Left lung (tissue), 14 donors: Measurements from ENCODE around the gene HEXA. TPM values are rescaled to one million over a fixed set of nuclear protein-coding genes. Genes with fewer than 3 reads are reported as not detected.
A peak's percentile ranks its signal among the peaks of the same experiment; 100 is the strongest.
"Not testable (repeated sequence)": the region's sequence is repeated elsewhere in the genome, so short reads cannot be mapped to it uniquely, and the experiment has no call there.

Experiments
- ATAC-seq: fragments of 200-7000 bp; cut with Tn5 transposase; one replicate; pipeline ENCODE4 v1.9.1; 2020; ENCODE audit warnings: moderate library complexity
- DNase-seq, 4 donors: peaks; one replicate each; pipeline ENCODE4 v3.0.0-alpha.2; 2013 to 2020
- H3K27ac ChIP-seq, 2 donors: fragments of 200-600 bp; sonication (generic) in 1 of 2; one replicate each; pipeline versions ENCODE4 v1.5.0 to v1.8.0; 2020 to 2021
- H3K27me3 ChIP-seq, 2 donors: fragments of 200-600 bp; sonication (generic) in 1 of 2; one replicate each; pipeline versions ENCODE4 v1.5.0 to v1.8.0; 2020 to 2021
- H3K36me3 ChIP-seq, 2 donors: fragments of 200-600 bp; sonication (generic) in 1 of 2; one replicate each; pipeline versions ENCODE4 v1.5.0 to v1.8.0; 2020 to 2021
- H3K4me1 ChIP-seq, 2 donors: fragments of 200-600 bp; one replicate each; pipeline ENCODE4 v1.8.0; 2021
- H3K4me3 ChIP-seq, 2 donors: fragments of 200-600 bp; sonication (generic) in 1 of 2; one replicate each; pipeline versions ENCODE4 v1.5.0 to v1.8.0; 2020 to 2021; ENCODE audit warnings: mild to moderate bottlenecking in 1 of 2
- H3K9me3 ChIP-seq, 2 donors: fragments of 200-600 bp; sonication (generic) in 1 of 2; one replicate each; pipeline versions ENCODE4 v1.5.0 to v1.8.0; 2020 to 2021
- CTCF ChIP-seq, 2 donors: fragments of 200-600 bp; sonication (generic) in 1 of 2; IDR thresholded peaks; one replicate each; pipeline versions ENCODE4 v1.5.0 to v1.8.0; 2021; ENCODE audit warnings: antibody characterized with exemption in 2 of 2
- intact Hi-C, 2 donors: fragments of 100-400 bp; cut with DNase I; formaldehyde crosslinking; loops; one replicate each; pipeline versions ENCODE4 v1.11.2 to v1.14.2; 2022
- long read RNA-seq, 12 donors: library from polyadenylated mRNA in 2 of 12; unstranded in 2 of 12; transcript quantifications; one replicate each; pipeline ENCODE4 v2.0.0 and lab custom pipeline, GENCODE V29; 2019 to 2026
- polyA plus RNA-seq, 6 donors: library from polyadenylated mRNA; unstranded; fragments of 120-200 nt; gene quantifications; one replicate each; pipeline ENCODE4 v1.2.1, GENCODE V29; 2013; ENCODE audit not compliant: insufficient read length in 6 of 6
- total RNA-seq, 2 donors: library from RNA; stranded (reverse); fragmentation: NEBNext Ultra II Directional; extraction: Animal tissue kit (Norgen Biotek cat#: 25700); gene quantifications; one replicate each; pipeline ENCODE4 v1.2.1, GENCODE V29; 2021
- donor health status: DM: no; HTN: yes; CAD: no.
- donor health status: DM: no; HTN: no; CAD: no.

Gene HEXA
- total RNA-seq, result 100 to 1,000 TPM; 184 to 193 TPM
- polyA plus RNA-seq, result 10 to 100 TPM; 74.0 to 94.2 (median 86.8) TPM
- long read RNA-seq, donor 1, full-length matches to known transcripts, result 28 of 28 reads
- long read RNA-seq, donor 1, partial matches to known transcripts, result 0 of 28 reads
- long read RNA-seq, donor 1, other reads (novel, unspliced or antisense), result 0 of 28 reads
- long read RNA-seq, donor 2, full-length matches to known transcripts, result 16 of 24 reads
- long read RNA-seq, donor 2, partial matches to known transcripts, result 8 of 24 reads
- long read RNA-seq, donor 2, other reads (novel, unspliced or antisense), result 0 of 24 reads
- long read RNA-seq, donor 3, full-length matches to known transcripts, result 12 of 12 reads
- long read RNA-seq, donor 3, partial matches to known transcripts, result 0 of 12 reads
- long read RNA-seq, donor 3, other reads (novel, unspliced or antisense), result 0 of 12 reads
- long read RNA-seq, donor 4, full-length matches to known transcripts, result 70 of 86 reads
- long read RNA-seq, donor 4, partial matches to known transcripts, result 10 of 86 reads
- long read RNA-seq, donor 4, other reads (novel, unspliced or antisense), result 6 of 86 reads
- long read RNA-seq, donor 5, full-length matches to known transcripts, result 16 of 16 reads
- long read RNA-seq, donor 5, partial matches to known transcripts, result 0 of 16 reads
- long read RNA-seq, donor 5, other reads (novel, unspliced or antisense), result 0 of 16 reads
- long read RNA-seq, donor 6, full-length matches to known transcripts, result 22 of 22 reads
- long read RNA-seq, donor 6, partial matches to known transcripts, result 0 of 22 reads
- long read RNA-seq, donor 6, other reads (novel, unspliced or antisense), result 0 of 22 reads
- long read RNA-seq, donor 7, full-length matches to known transcripts, result 19 of 19 reads
- long read RNA-seq, donor 7, partial matches to known transcripts, result 0 of 19 reads
- long read RNA-seq, donor 7, other reads (novel, unspliced or antisense), result 0 of 19 reads
- long read RNA-seq, donor 8, full-length matches to known transcripts, result 17 of 17 reads
- long read RNA-seq, donor 8, partial matches to known transcripts, result 0 of 17 reads
- long read RNA-seq, donor 8, other reads (novel, unspliced or antisense), result 0 of 17 reads
- long read RNA-seq, donor 9, result 0 reads
- long read RNA-seq, donor 10, full-length matches to known transcripts, result 76 of 90 reads
- long read RNA-seq, donor 10, partial matches to known transcripts, result 2 of 90 reads
- long read RNA-seq, donor 10, other reads (novel, unspliced or antisense), result 12 of 90 reads
- long read RNA-seq, donor 11, result 0 reads
- long read RNA-seq, donor 12, full-length matches to known transcripts, result 14 of 14 reads
- long read RNA-seq, donor 12, partial matches to known transcripts, result 0 of 14 reads
- long read RNA-seq, donor 12, other reads (novel, unspliced or antisense), result 0 of 14 reads

GRCh38 chr15:72375846-72376581 is at the start of gene HEXA:
Gene HEXA, minus strand, starts transcription at chr15:72376014. Its CDS starts 42 bp downstream, at chr15:72375972.
- no peak for TF ChIP-seq CTCF (IDR thresholded peaks at IDR 0.05)
- Histone ChIP-seq H3K27ac (peak within 1 kb of the TSS; percentile 91 to 94), H3K36me3 (no peaks in the 10 kb centered on the region), H3K27me3 (no peaks in the 10 kb centered on the region), H3K9me3 (no peaks in the 10 kb centered on the region), H3K4me3 (peak within 1 kb of the TSS; percentile 61 to 75), H3K4me1 (peaks cover 0 to 52% of the 10 kb centered on the region in 2 donors)
- peak; percentile 94 for ATAC-seq
- intact Hi-C loops, result no loop called here
- DNase-seq, result peak; percentile 94 to 97 (median 96)

GRCh38 chr15:72423256-72423655 is 47.4 kb upstream of the HEXA start:
- TF ChIP-seq CTCF (IDR thresholded peaks at IDR 0.05), result no peak
- H3K27me3 ChIP-seq, result no peaks in the 10 kb centered on the region
- ATAC-seq (no peak), DNase-seq (no peak)
- no peaks in the 10 kb centered on the region for H3K4me1 ChIP-seq
- no peak overlapping the region for H3K4me3 ChIP-seq
- intact Hi-C loops, result no loop called here
- H3K9me3 ChIP-seq, result peaks cover 0 to 18% of the 10 kb centered on the region in 2 donors
- H3K36me3 ChIP-seq, result no peaks in the 10 kb centered on the region
- H3K27ac ChIP-seq, result no peak overlapping the region

GRCh38 chr15:72421484-72421883 is 45.7 kb upstream of the HEXA start:
- H3K4me1 ChIP-seq, result no peaks in the 10 kb centered on the region
- intact Hi-C loops, result no loop called here
- H3K27me3 ChIP-seq, result no peaks in the 10 kb centered on the region
- peaks cover 0 to 10% of the 10 kb centered on the region in 2 donors for H3K9me3 ChIP-seq
- no peak overlapping the region for H3K27ac ChIP-seq
- H3K36me3 ChIP-seq, result no peaks in the 10 kb centered on the region
- ATAC-seq (no peak), DNase-seq (no peak)
- no peak overlapping the region for H3K4me3 ChIP-seq
- no peak for TF ChIP-seq CTCF (IDR thresholded peaks at IDR 0.05)

- Histone ChIP-seq H3K4me3 (no peak overlapping the region), H3K9me3 (peaks cover 0 to 4% of the 10 kb centered on the region in 2 donors), H3K27me3 (no peaks in the 10 kb centered on the region), H3K36me3 (no peaks in the 10 kb centered on the region), H3K4me1 (no peaks in the 10 kb centered on the region), H3K27ac (no peak overlapping the region)
- ATAC-seq, result peak; percentile 19
- intact Hi-C loops, result no loop called here
- DNase-seq, result no peak
- no peak for TF ChIP-seq CTCF (IDR thresholded peaks at IDR 0.05)
Measured at GRCh38 chr15:72420576-72420975, 44.8 kb upstream of the HEXA start.

GRCh38 chr15:72419768-72420167 is 44.0 kb upstream of the HEXA start:
- H3K4me1 ChIP-seq, H3K9me3 ChIP-seq, H3K4me3 ChIP-seq, H3K36me3 ChIP-seq, ATAC-seq, H3K27me3 ChIP-seq, intact Hi-C loops, H3K27ac ChIP-seq, DNase-seq: not testable (repeated sequence)
